K562 (cell line): ENCODE data around the gene TOR1B. TPM values are rescaled to one million over a fixed set of nuclear protein-coding genes. Genes with fewer than 3 reads are reported as not detected.

Experiments
- ATAC-seq: fragments of 200-7000 bp; cut with Tn5 transposase; 3 replicates; pipeline ENCODE4 v1.9.1; 2020; ENCODE audit warnings: moderate library complexity
- BruUV-seq: library from RNA; stranded (reverse); fragments of 400-500 nt; replicated peaks from 2 replicates; lab custom pipeline; 2021; lab: Mats Ljungman, UMichigan
- CTCF ChIA-PET: fragments of 300-600 bp; formaldehyde crosslinking; extraction: SDS; loops from one replicate; lab custom pipeline; 2021; ENCODE audit warnings: low intra/inter-chr PET ratio; lab: Yijun Ruan, JAX
- POLR2A ChIA-PET: fragments of 300-600, 350-650 bp; sonication (Branson Sonifier 250); formaldehyde crosslinking; extraction: SDS; loops from one replicate; lab custom pipeline; 2021; ENCODE audit warnings: antibody characterized with exemption, inconsistent platforms; lab: Yijun Ruan, JAX
- DNase-seq, 4 experiments: peaks; one replicate each; pipeline versions ENCODE4 v3.0.0 to v3.0.0-alpha.2; 2011 to 2018; ENCODE audit warnings: low spot score in 3 of 4, mixed read lengths in 3 of 4; ENCODE audit errors: extremely low read depth in 1 of 4
- FAIRE-seq: peaks from 2 replicates; lab custom pipeline; 2011; peaks lifted over from hg19 to GRCh38; lab: Jason Lieb, UNC
- H2AFZ ChIP-seq: 2 replicates; pipeline ENCODE4 v1.6.0; 2011; ENCODE audit warnings: low read depth, low read length, control low read depth, inconsistent platforms
- H3K27ac ChIP-seq: fragments of 200-600 bp; 3 replicates; pipeline ENCODE4 v1.8.0; 2011; ENCODE audit warnings: low read depth, mild to moderate bottlenecking, control low read depth, inconsistent platforms, low read length, moderate library complexity, mixed read lengths; ENCODE audit errors: extremely low read depth
- H3K27me3 ChIP-seq, 2 experiments: fragments of 300-600 bp in 1 of 2; 2 replicates in 1 of 2; 3 replicates in 1 of 2; pipeline versions ENCODE4 v1.6.0 to v1.8.0; 2011; ENCODE audit warnings: inconsistent platforms in 2 of 2, low read length in 2 of 2, mild to moderate bottlenecking in 1 of 2, mixed read lengths in 1 of 2, moderate library complexity in 1 of 2; ENCODE audit not compliant: control insufficient read depth in 2 of 2, insufficient read depth in 2 of 2
- H3K36me3 ChIP-seq: fragments of 300-600 bp; 3 replicates; pipeline ENCODE4 v1.8.0; 2011; ENCODE audit warnings: mild to moderate bottlenecking, low read length, inconsistent platforms; ENCODE audit not compliant: control insufficient read depth, insufficient read depth
- H3K4me1 ChIP-seq, 2 experiments: fragments of 200-600 bp in 1 of 2; replicated peaks in 1 of 2; 2 replicates in 1 of 2; 3 replicates in 1 of 2; pipeline versions ENCODE4 v1.5.1 to v1.8.0; 2011; ENCODE audit warnings: inconsistent platforms in 2 of 2, low read length in 2 of 2, mild to moderate bottlenecking in 1 of 2, mixed read lengths in 1 of 2, moderate library complexity in 1 of 2; ENCODE audit not compliant: control insufficient read depth in 2 of 2, insufficient read depth in 2 of 2
- H3K4me2 ChIP-seq: 2 replicates; pipeline ENCODE4 v1.6.1; 2011; ENCODE audit warnings: low read length, control low read depth, inconsistent platforms, mixed read lengths; ENCODE audit not compliant: insufficient read depth
- H3K4me3 ChIP-seq: fragments of 200-600 bp; sonication (generic), shearing (Covaris generic); 2 replicates; pipeline ENCODE4 v1.5.1; 2016; ENCODE audit warnings: control low read depth, inconsistent platforms
- H3K79me2 ChIP-seq: fragments of 200-600 bp; 3 replicates; pipeline ENCODE4 v1.8.0; 2011; ENCODE audit warnings: low read length, inconsistent platforms; ENCODE audit not compliant: control insufficient read depth, insufficient read depth
- H3K9ac ChIP-seq, 2 experiments: 2 replicates each; pipeline versions ENCODE4 v1.6.0 to v1.6.1; 2011; ENCODE audit warnings: low read depth in 2 of 2, low read length in 2 of 2, control low read depth in 1 of 2, inconsistent platforms in 1 of 2, mild to moderate bottlenecking in 1 of 2, mixed read lengths in 1 of 2; ENCODE audit not compliant: insufficient read depth in 1 of 2
- H3K9me1 ChIP-seq: one replicate; pipeline ENCODE4 v1.6.0; 2011; ENCODE audit warnings: inconsistent platforms, mild to moderate bottlenecking, low read length, moderate library complexity; ENCODE audit not compliant: control insufficient read depth, insufficient read depth
- H3K9me3 ChIP-seq: replicated peaks from 2 replicates; pipeline ENCODE4 v1.5.1; 2011; ENCODE audit warnings: low read depth, low read length, inconsistent platforms; ENCODE audit not compliant: control insufficient read depth, insufficient read depth
- H4K20me1 ChIP-seq: replicated peaks from 2 replicates; pipeline ENCODE4 v1.6.1; 2011; ENCODE audit warnings: low read length, inconsistent platforms, mixed read lengths; ENCODE audit not compliant: control insufficient read depth, insufficient read depth
- HBP1 ChIP-seq: fragments of 450-650 bp; formaldehyde crosslinking; IDR thresholded peaks from 2 replicates; pipeline ENCODE4 v1.4.0; 2022; ENCODE audit warnings: missing genetic modification characterization
- MAZ ChIP-seq, 2 experiments: fragments of 450-650 bp in 1 of 2; sonication (generic) in 1 of 2; formaldehyde crosslinking; IDR thresholded peaks in 1 of 2; conservative IDR thresholded peaks in 1 of 2; 2 replicates each; pipeline versions ENCODE4 v1.4.0 to v1.5.0; 2020; ENCODE audit warnings: mild to moderate bottlenecking in 1 of 2, missing genetic modification reagents in 1 of 2
- OTX1 ChIP-seq: fragments of 450-650 bp; formaldehyde crosslinking; IDR thresholded peaks from 2 replicates; pipeline ENCODE4 v1.4.0; 2022; ENCODE audit warnings: mild to moderate bottlenecking
- POLR2AphosphoS2 ChIP-seq: IDR thresholded peaks from 2 replicates; pipeline ENCODE4 v1.6.1; 2012; ENCODE audit warnings: low read length, improper control_type of control experiment
- POLR2B ChIP-seq: fragments of 450-650 bp; IDR thresholded peaks from 2 replicates; pipeline ENCODE4 v1.6.1; 2018; ENCODE audit warnings: low read depth; ENCODE audit not compliant: partially characterized antibody
- POU5F1 ChIP-seq: fragments of 150-350 bp; IDR thresholded peaks from 2 replicates; pipeline ENCODE4 v1.6.1; 2014; ENCODE audit warnings: borderline replicate concordance, low read length, low read depth, mild to moderate bottlenecking; ENCODE audit not compliant: partially characterized antibody
- RBFOX2 ChIP-seq: fragments of 200-400 bp; formaldehyde crosslinking; IDR thresholded peaks from 2 replicates; pipeline ENCODE4 v1.6.1; 2017; ENCODE audit warnings: low read depth, mild to moderate bottlenecking, low read length, moderate library complexity
- THAP7 ChIP-seq: fragments of 250-450 bp; sonication (Bioruptor Pico); IDR thresholded peaks from 2 replicates; pipeline ENCODE4 v1.5.0; 2021
- U2AF2 ChIP-seq: fragments of 200-400 bp; formaldehyde crosslinking; optimal IDR thresholded peaks from 2 replicates; pipeline ENCODE3; 2017; ENCODE audit warnings: low read depth, mild to moderate bottlenecking, low read length
- ZNF277 ChIP-seq: fragments of 250-450 bp; sonication (Bioruptor Pico); IDR thresholded peaks from 2 replicates; pipeline ENCODE4 v1.8.0; 2022; ENCODE audit warnings: inconsistent platforms, mild to moderate bottlenecking, moderate library complexity, borderline replicate concordance
- WGBS: fragments of 100-300 bp; shearing (Covaris generic); methylation state at CpG from one replicate; pipeline ENCODE4 v1.1.6; 2016; ENCODE audit warnings: low coverage, mixed read lengths; ENCODE audit not compliant: insufficient coverage; ENCODE audit errors: missing lambda C conversion rate; 5-methylcytosine and 5-hydroxymethylcytosine counted together
- in situ Hi-C: fragments of 300-500 bp; cut with MboI; formaldehyde crosslinking; loops from 4 replicates; pipeline ENCODE4 v1.15.0; 2018; ENCODE audit warnings: inconsistent platforms, mixed read lengths
- intact Hi-C: fragments of 100-400 bp; cut with micrococcal nuclease; formaldehyde crosslinking; loops from 2 replicates; pipeline ENCODE4 v1.14.2; 2022
- polyA plus RNA-seq, 8 experiments: library from polyadenylated mRNA; depleted of rRNA in 4 of 8; stranded (reverse) in 5 of 8; unstranded in 3 of 8; fragments of >200 nt; fragmentation: Nextera tagmentation in 2 of 8; fragmentation: Illumina TruSeq in 1 of 8; extraction: Ambion mirVana in 2 of 8; extraction: Trizol in 1 of 8; gene quantifications; 2 replicates each; pipeline versions ENCODE4 v1.2.1 to v1.2.3, GENCODE V29; 2011 to 2014; ENCODE audit warnings: inconsistent platforms in 1 of 8, missing spikeins in 1 of 8
- total RNA-seq, 7 experiments: library from RNA; depleted of rRNA in 6 of 7; stranded (reverse); fragments of >200 nt in 6 of 7; fragmentation: Illumina TruSeq in 2 of 7; extraction: Trizol in 2 of 7; gene quantifications; 2 replicates each; pipeline versions ENCODE4 v1.2.1 to v1.2.3, GENCODE V29; 2011 to 2021; ENCODE audit warnings: low replicate concordance in 1 of 7

Gene TOR1B
- total and polyA plus RNA-seq, 9 of the 15 experiments (the other 6 are each of a cell fraction or from before 2014, with no cell fraction given) = 4.2 to 36.5 (median 24.6) TPM

GRCh38 chr9:129810788-129811187 lies 7.8 kb downstream of the TOR1B start:
- no peak overlapping the region for H2AFZ ChIP-seq
- no peak overlapping the region for H3K4me2 ChIP-seq
- H3K4me1 ChIP-seq = peaks cover 4 to 17% of the 10 kb centered on the region in 2 experiments; a peak in 3 of 5 replicates
- no peak overlapping the region for H3K4me3 ChIP-seq
- H4K20me1 ChIP-seq = peaks cover 8% of the 10 kb centered on the region
- BruUV-seq = no TSS peak
- no peaks in the 10 kb centered on the region for H3K9me3 ChIP-seq
- no peaks in the 10 kb centered on the region for H3K79me2 ChIP-seq
- peaks cover 87% of the 10 kb centered on the region for H3K36me3 ChIP-seq
- in situ Hi-C loops = no loop called here
- DNase-seq (no peak), ATAC-seq (no peak), FAIRE-seq (no peak)
- POLR2A ChIA-PET = interaction anchor here (0.5 to 5.8 kb wide), 9 partner anchors 12 to 1113 kb away, joined by 3 to 49 read pairs (median 5); partner anchors contain the start of gene TOR1A
- no peak overlapping the region; a peak in 1 of 4 replicates for H3K9ac ChIP-seq
- no peaks in the 10 kb centered on the region for H3K27me3 ChIP-seq
- peaks cover 6% of the 10 kb centered on the region for H3K9me1 ChIP-seq
- no peak overlapping the region for H3K27ac ChIP-seq
- TF ChIP-seq POLR2AphosphoS2 (0 out of 2 replicates have a peak, but pooled peaks have one; percentile 3), POU5F1 (no peak)
- TF ChIP-seq, all 486 proteins: peak for 1
- intact Hi-C loops = no loop called here
- 73% methylated on average over 6 of the region's 6 CpGs for WGBS
- CTCF ChIA-PET = no interaction called here

- no peaks in the 10 kb centered on the region for H3K27me3 ChIP-seq
- H4K20me1 ChIP-seq = peaks cover 8% of the 10 kb centered on the region
- 79% methylated on average over 6 of the region's 6 CpGs for WGBS
- DNase-seq (no peak), FAIRE-seq (no peak), ATAC-seq (no peak; the same call in 2 of the 3 replicates)
- peaks cover 6% of the 10 kb centered on the region for H3K9me1 ChIP-seq
- no peak overlapping the region for H3K4me3 ChIP-seq
- POLR2A ChIA-PET = interaction anchor here (0.6 to 5.8 kb wide), 9 partner anchors 8 to 591 kb away, joined by 3 to 49 read pairs (median 4); partner anchors contain the start of genes C9orf78 and TOR1A
- H3K4me2 ChIP-seq = no peak overlapping the region
- no peaks in the 10 kb centered on the region for H3K79me2 ChIP-seq
- in situ Hi-C loops = no loop called here
- H3K9ac ChIP-seq = peak overlapping the region in 1 of 2 experiments; percentile 78; a peak in 1 of 4 replicates
- intact Hi-C loops = no loop called here
- H3K27ac ChIP-seq = peak overlapping the region; percentile 11; the same call in 1 of the 3 replicates
- H3K9me3 ChIP-seq = no peaks in the 10 kb centered on the region
- H2AFZ ChIP-seq = no peak overlapping the region
- CTCF ChIA-PET = no interaction called here
- no TSS peak for BruUV-seq
- peaks cover 89% of the 10 kb centered on the region for H3K36me3 ChIP-seq
- peaks cover 4 to 17% of the 10 kb centered on the region in 2 experiments; a peak in 3 of 5 replicates for H3K4me1 ChIP-seq
- TF ChIP-seq HBP1 (CRISPR knock-in tag) = 0 out of 2 replicates have a peak, but pooled peaks have one; percentile 21
- peak; percentile 39 for TF ChIP-seq POLR2B
- no peak for TF ChIP-seq ZNF277
- TF ChIP-seq MAZ (CRISPR knock-in tag; conservative IDR thresholded peaks at IDR 0.05 in 1 of 2, IDR thresholded peaks at IDR 0.05 in 1 of 2) = 0 out of 4 replicates have a peak, but pooled peaks of 1 of the 2 experiments have one; percentile 41
- TF ChIP-seq RBFOX2 = peak; percentile 3; the same call in 1 of the 2 replicates
- TF ChIP-seq OTX1 (CRISPR knock-in tag) = peak; percentile 64; the same call in 1 of the 2 replicates
- no peak for TF ChIP-seq U2AF2
- TF ChIP-seq THAP7 (CRISPR knock-in tag) = 0 out of 2 replicates have a peak, but pooled peaks have one; percentile 12
Observed at GRCh38 chr9:129811967-129812363, 9.0 kb downstream of the TOR1B start.
